Activated CD4-positive, alpha-beta T cell treated with anti-CD3 and anti-CD28 coated beads, Interleukin-2, amount 10 ng/mL, durations not matched to agents 7 days and 5 days (primary cell): ENCODE results near the gene SLX4IP. TPM values are rescaled to one million over a fixed set of nuclear protein-coding genes. Genes with fewer than 3 reads are reported as not detected.
"Not testable (repeated sequence)": the region's sequence is repeated elsewhere in the genome, so short reads cannot be mapped to it uniquely, and the experiment has no call there.

Experiments
- CTCF ChIA-PET: fragments of 350-600 bp; sonication (Branson Sonifier 250); formaldehyde crosslinking; loops from one replicate; lab custom pipeline; 2021; ENCODE audit warnings: antibody characterized with exemption; lab: Charles Lee
- POLR2A ChIA-PET: fragments of 350-600 bp; sonication (Branson Sonifier 250); formaldehyde crosslinking; loops from one replicate; lab custom pipeline; 2021; ENCODE audit warnings: antibody characterized with exemption; lab: Charles Lee
- DNase-seq: peaks from one replicate; pipeline ENCODE4 v3.0.0-alpha.2; 2020
- H3K27ac Mint-ChIP-seq: one replicate; pipeline ENCODE4 v1.8.0; 2021; ENCODE audit warnings: mild to moderate bottlenecking, moderate library complexity, mixed read lengths
- H3K27me3 Mint-ChIP-seq: one replicate; pipeline ENCODE4 v1.8.0; 2021; ENCODE audit warnings: mixed read lengths
- H3K36me3 Mint-ChIP-seq: one replicate; pipeline ENCODE4 v1.8.0; 2021; ENCODE audit warnings: low read depth, mixed read lengths
- H3K4me1 Mint-ChIP-seq: one replicate; pipeline ENCODE4 v1.8.0; 2021; ENCODE audit warnings: mixed read lengths
- H3K4me3 Mint-ChIP-seq: one replicate; pipeline ENCODE4 v1.8.0; 2021; ENCODE audit warnings: mild to moderate bottlenecking, moderate library complexity, mixed read lengths
- H3K9me3 Mint-ChIP-seq: one replicate; pipeline ENCODE4 v1.8.0; 2021; ENCODE audit warnings: mixed read lengths
- total RNA-seq, 2 experiments: library from RNA; stranded (reverse); gene quantifications; one replicate each; pipeline ENCODE4 v1.2.3, GENCODE V29; 2021

Gene SLX4IP
- total RNA-seq, 2 experiments from 2014 or later, result 9.2 to 9.5 TPM

- ChIA-PET POLR2A (no interaction called here), CTCF (interaction anchor here (0.6 kb wide), 1 partner anchor 17 kb away, joined by 3 read pairs; no protein-coding TSS in a partner anchor)
- no peak overlapping the region for H3K4me3 Mint-ChIP-seq
- no peak overlapping the region for H3K27ac Mint-ChIP-seq
- H3K36me3 Mint-ChIP-seq, result no peaks in the 10 kb centered on the region
- DNase-seq, result no peak
- no peaks in the 10 kb centered on the region for H3K4me1 Mint-ChIP-seq
- H3K9me3 Mint-ChIP-seq, result no peaks in the 10 kb centered on the region
- no peaks in the 10 kb centered on the region for H3K27me3 Mint-ChIP-seq
Observed at GRCh38 chr20:10584371-10584770, 149.3 kb downstream of the SLX4IP start.

DNA sequence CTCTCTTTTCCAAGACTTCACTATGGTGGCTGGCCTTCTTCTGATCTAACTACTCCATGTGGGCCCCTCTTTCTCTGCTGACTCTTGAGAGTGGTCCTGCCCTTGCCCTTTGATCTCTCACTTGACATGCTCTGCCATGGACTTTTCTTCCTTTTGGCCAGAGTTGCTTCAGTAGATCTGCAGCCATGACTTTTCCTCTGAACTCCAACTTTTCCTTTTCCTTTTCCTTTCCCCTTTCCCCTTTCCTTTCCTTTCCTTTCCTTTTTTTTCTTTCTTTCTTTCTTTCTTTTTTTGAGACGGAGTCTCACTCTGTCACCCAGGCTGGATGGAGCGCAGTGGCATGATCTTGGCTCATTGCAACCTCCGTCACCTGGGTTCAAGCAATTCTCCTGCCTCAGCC lies 150.2 kb downstream of the SLX4IP start:
- no peaks in the 10 kb centered on the region for H3K36me3 Mint-ChIP-seq
- CTCF ChIA-PET, result interaction anchor here (0.6 to 1.1 kb wide), 2 partner anchors 8 to 16 kb away, joined by 3 to 4 read pairs; no protein-coding TSS in a partner anchor
- H3K4me3 Mint-ChIP-seq, result no peak overlapping the region
- no peak for DNase-seq
- H3K27me3 Mint-ChIP-seq, result no peaks in the 10 kb centered on the region
- no peak overlapping the region for H3K27ac Mint-ChIP-seq
- no peaks in the 10 kb centered on the region for H3K4me1 Mint-ChIP-seq
- no peaks in the 10 kb centered on the region for H3K9me3 Mint-ChIP-seq
- POLR2A ChIA-PET, result no interaction called here

GRCh38 chr20:10586296-10586695 lies 151.2 kb downstream of the SLX4IP start:
- POLR2A ChIA-PET, result no interaction called here
- no peaks in the 10 kb centered on the region for H3K36me3 Mint-ChIP-seq
- H3K4me3 Mint-ChIP-seq, result no peak overlapping the region
- peaks cover 5% of the 10 kb centered on the region for H3K4me1 Mint-ChIP-seq
- H3K9me3 Mint-ChIP-seq, result no peaks in the 10 kb centered on the region
- H3K27ac Mint-ChIP-seq, result no peak overlapping the region
- DNase-seq, result no peak
- H3K27me3 Mint-ChIP-seq, result no peaks in the 10 kb centered on the region
- CTCF ChIA-PET, result interaction anchor here (1.1 to 1.3 kb wide), 3 partner anchors 9 to 10 kb away, joined by 3 to 4 read pairs (median 3); no protein-coding TSS in a partner anchor

DNA sequence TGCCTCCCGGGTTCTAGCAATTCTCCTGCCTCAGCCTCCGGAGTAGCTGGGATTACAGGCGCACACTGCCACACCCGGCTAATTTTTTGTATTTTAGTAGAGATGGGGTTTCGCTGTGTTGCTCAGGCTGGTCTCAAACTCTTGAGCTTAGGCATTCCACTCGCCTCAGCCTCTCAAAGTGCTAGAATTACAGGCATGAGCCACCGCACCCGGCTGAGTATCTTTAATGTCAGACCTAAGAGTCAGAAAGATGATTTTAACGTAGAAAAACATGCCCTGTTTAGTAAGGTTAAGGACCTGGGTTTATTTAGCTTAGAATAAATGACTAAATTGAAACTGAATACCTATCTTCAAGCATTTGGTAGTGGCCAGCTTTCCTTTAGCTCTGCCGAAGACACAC lies 155.3 kb downstream of the SLX4IP start:
- H3K9me3 Mint-ChIP-seq, H3K4me3 Mint-ChIP-seq, H3K27me3 Mint-ChIP-seq, H3K4me1 Mint-ChIP-seq, POLR2A ChIA-PET, H3K36me3 Mint-ChIP-seq, H3K27ac Mint-ChIP-seq, DNase-seq: not testable (repeated sequence)
- CTCF ChIA-PET, result interaction anchor here (0.6 to 1.6 kb wide), 3 partner anchors 9 to 1808 kb away, joined by 3 to 4 read pairs (median 4); no protein-coding TSS in a partner anchor

- no peak overlapping the region for H3K4me3 Mint-ChIP-seq
- H3K36me3 Mint-ChIP-seq, result no peaks in the 10 kb centered on the region
- H3K4me1 Mint-ChIP-seq, result peaks cover 6% of the 10 kb centered on the region
- ChIA-PET CTCF (interaction anchor here (1.6 kb wide), 1 partner anchor 9 kb away, joined by 4 read pairs; no protein-coding TSS in a partner anchor), POLR2A (no interaction called here)
- H3K27me3 Mint-ChIP-seq, result no peaks in the 10 kb centered on the region
- no peak for DNase-seq
- no peaks in the 10 kb centered on the region for H3K9me3 Mint-ChIP-seq
- no peak overlapping the region for H3K27ac Mint-ChIP-seq
Observed at GRCh38 chr20:10590950-10591671, 156.0 kb downstream of the SLX4IP start.

DNA sequence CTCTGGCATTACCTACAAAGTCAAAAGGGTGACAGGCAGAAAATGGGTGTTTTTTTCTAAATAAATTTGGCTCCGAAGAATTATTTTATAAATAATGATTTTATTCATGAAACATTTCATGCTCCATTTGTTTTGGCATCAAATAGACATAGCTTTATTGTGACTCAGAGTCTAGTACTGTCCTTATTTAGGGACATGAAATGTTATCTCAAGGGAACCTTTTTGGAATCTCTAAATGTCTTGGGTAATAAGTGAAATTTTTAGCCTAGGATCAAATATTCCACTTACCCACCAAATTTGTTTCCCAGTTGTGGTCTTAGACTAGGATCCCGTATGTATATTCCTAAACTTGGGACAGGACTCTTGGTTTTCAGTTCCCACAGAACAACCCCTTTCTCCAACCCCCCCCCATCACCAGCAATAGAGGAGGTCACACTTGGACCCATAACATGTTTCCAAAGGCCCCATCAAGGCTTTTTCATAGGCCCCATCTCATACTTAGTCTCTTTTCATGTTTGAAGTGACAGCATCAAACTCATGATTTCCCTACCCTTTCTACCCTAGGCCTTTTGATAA lies 156.9 kb downstream of the SLX4IP start:
- DNase-seq, result no peak
- no peaks in the 10 kb centered on the region for H3K36me3 Mint-ChIP-seq
- H3K4me3 Mint-ChIP-seq, result no peak overlapping the region
- CTCF ChIA-PET, result interaction anchor here (0.9 kb wide), 1 partner anchor 82 kb away, joined by 3 read pairs; no protein-coding TSS in a partner anchor
- POLR2A ChIA-PET, result no interaction called here
- H3K27me3 Mint-ChIP-seq, result no peaks in the 10 kb centered on the region
- peaks cover 6% of the 10 kb centered on the region for H3K4me1 Mint-ChIP-seq
- no peaks in the 10 kb centered on the region for H3K9me3 Mint-ChIP-seq
- H3K27ac Mint-ChIP-seq, result no peak overlapping the region

- H3K4me1 Mint-ChIP-seq, result peaks cover 10% of the 10 kb centered on the region
- no peak for DNase-seq
- no peaks in the 10 kb centered on the region for H3K9me3 Mint-ChIP-seq
- no peak overlapping the region for H3K4me3 Mint-ChIP-seq
- CTCF ChIA-PET, result interaction anchor here (0.9 to 1.4 kb wide), 2 partner anchors 36 to 160 kb away, joined by 3 read pairs; partner anchors contain the start of gene MKKS
- H3K27ac Mint-ChIP-seq, result no peak overlapping the region
- POLR2A ChIA-PET, result no interaction called here
- no peaks in the 10 kb centered on the region for H3K36me3 Mint-ChIP-seq
- no peaks in the 10 kb centered on the region for H3K27me3 Mint-ChIP-seq
Observed at GRCh38 chr20:10594296-10594868, 159.3 kb downstream of the SLX4IP start.

- Mint-ChIP-seq H3K27ac (no peak overlapping the region), H3K4me1 (peaks cover 10% of the 10 kb centered on the region), H3K36me3 (no peaks in the 10 kb centered on the region), H3K27me3 (no peaks in the 10 kb centered on the region), H3K9me3 (no peaks in the 10 kb centered on the region), H3K4me3 (no peak overlapping the region)
- DNase-seq, result no peak
- ChIA-PET POLR2A (no interaction called here), CTCF (no interaction called here)
Observed at GRCh38 chr20:10595266-10595665, 160.2 kb downstream of the SLX4IP start.

DNA sequence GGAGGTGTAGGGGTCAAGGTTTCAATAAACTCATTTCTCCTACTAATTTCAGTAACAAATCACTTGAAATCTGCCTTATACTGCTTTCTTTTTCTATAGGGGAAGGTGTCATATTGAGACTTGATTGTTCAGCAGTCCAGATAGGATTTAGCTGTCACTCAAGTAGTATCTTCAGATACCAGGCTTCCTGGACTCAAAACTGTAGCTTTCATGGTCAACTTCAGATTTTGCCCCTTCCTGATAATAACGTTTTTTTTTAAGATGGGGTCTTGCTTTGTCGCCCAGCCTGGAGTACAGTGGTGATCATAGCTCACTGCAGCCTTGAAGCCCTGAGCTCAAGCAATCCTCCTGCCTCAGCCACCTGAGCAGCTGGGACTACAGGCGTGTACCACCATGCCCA lies 160.9 kb downstream of the SLX4IP start:
- H3K9me3 Mint-ChIP-seq, result no peaks in the 10 kb centered on the region
- peaks cover 9% of the 10 kb centered on the region for H3K4me1 Mint-ChIP-seq
- ChIA-PET POLR2A (interaction anchor here (0.7 kb wide), 1 partner anchor 14 kb away, joined by 4 read pairs; no protein-coding TSS in a partner anchor), CTCF (interaction anchor here (1.5 kb wide), 1 partner anchor 10 kb away, joined by 3 read pairs; no protein-coding TSS in a partner anchor)
- H3K27me3 Mint-ChIP-seq, result no peaks in the 10 kb centered on the region
- H3K4me3 Mint-ChIP-seq, result no peak overlapping the region
- DNase-seq, result no peak
- peaks cover 3% of the 10 kb centered on the region for H3K36me3 Mint-ChIP-seq
- H3K27ac Mint-ChIP-seq, result no peak overlapping the region

- Mint-ChIP-seq H3K4me3 (no peak overlapping the region), H3K27me3 (no peaks in the 10 kb centered on the region), H3K9me3 (no peaks in the 10 kb centered on the region), H3K4me1 (peaks cover 4% of the 10 kb centered on the region), H3K27ac (no peak overlapping the region), H3K36me3 (peaks cover 7% of the 10 kb centered on the region)
- ChIA-PET CTCF (interaction anchor here (1.5 kb wide), 1 partner anchor 10 kb away, joined by 3 read pairs; no protein-coding TSS in a partner anchor), POLR2A (interaction anchor here (0.7 kb wide), 1 partner anchor 15 kb away, joined by 4 read pairs; no protein-coding TSS in a partner anchor)
- no peak for DNase-seq
Observed at GRCh38 chr20:10596710-10597121, 161.6 kb downstream of the SLX4IP start.

DNA sequence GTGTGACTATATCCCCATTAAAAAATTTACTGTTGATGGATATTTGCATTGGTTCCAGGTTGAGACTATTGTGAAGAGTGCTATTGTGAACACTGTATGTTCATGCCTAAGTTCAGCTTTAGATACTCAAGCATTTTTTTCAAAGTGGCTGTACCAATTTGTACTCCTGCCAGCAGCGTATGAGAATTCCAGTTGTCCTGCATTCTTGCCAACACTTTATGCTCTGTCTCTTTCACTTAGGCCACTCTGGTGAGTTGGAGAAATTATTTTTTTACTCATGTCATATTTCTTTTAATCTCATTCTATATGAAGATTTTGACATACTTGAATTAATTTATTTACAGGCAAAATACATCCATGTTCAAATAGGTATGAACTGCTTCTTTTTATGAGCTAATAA lies 162.5 kb downstream of the SLX4IP start:
- H3K36me3 Mint-ChIP-seq, result peaks cover 11% of the 10 kb centered on the region
- CTCF ChIA-PET, result interaction anchor here (0.7 kb wide), 1 partner anchor 192 kb away, joined by 3 read pairs; no protein-coding TSS in a partner anchor
- peaks cover 4% of the 10 kb centered on the region for H3K4me1 Mint-ChIP-seq
- no peaks in the 10 kb centered on the region for H3K9me3 Mint-ChIP-seq
- no peak overlapping the region for H3K27ac Mint-ChIP-seq
- H3K4me3 Mint-ChIP-seq, result no peak overlapping the region
- DNase-seq, result no peak
- POLR2A ChIA-PET, result no interaction called here
- no peaks in the 10 kb centered on the region for H3K27me3 Mint-ChIP-seq

DNA sequence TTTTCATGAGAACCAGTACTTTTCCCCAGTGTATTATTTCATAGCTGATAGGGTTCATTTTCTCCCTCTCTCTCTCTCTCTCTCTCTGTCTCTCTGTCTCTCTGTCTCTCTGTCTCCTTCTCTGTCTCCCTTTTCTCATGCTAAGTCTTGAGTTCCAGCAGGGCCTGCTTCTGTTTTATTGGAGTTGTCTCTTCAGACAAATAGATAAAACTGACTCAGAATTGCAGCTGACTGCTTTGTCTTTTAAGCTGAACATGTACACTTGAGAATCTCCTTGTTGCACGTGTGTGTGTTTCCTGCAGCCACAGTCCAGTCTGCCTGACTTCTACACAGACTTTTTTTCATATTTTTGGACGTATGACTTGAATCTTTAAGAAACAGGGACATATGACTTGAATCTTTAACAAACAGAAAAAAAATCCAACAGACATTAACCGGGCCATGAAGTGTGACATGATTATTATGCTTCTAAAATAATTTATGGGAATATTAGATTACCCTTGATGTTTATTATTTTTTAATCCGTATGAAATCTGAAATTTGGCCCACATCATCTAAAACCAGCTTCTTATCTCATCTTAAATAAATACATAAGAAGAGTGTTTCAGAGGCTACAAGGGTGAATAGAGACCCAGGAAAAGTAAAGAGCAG lies 167.2 kb downstream of the SLX4IP start:
- no peak overlapping the region for H3K27ac Mint-ChIP-seq
- H3K4me1 Mint-ChIP-seq, result peaks cover 10% of the 10 kb centered on the region
- ChIA-PET POLR2A (no interaction called here), CTCF (no interaction called here)
- no peak overlapping the region for H3K4me3 Mint-ChIP-seq
- H3K27me3 Mint-ChIP-seq, result no peaks in the 10 kb centered on the region
- no peak for DNase-seq
- H3K36me3 Mint-ChIP-seq, result peaks cover 20% of the 10 kb centered on the region
- H3K9me3 Mint-ChIP-seq, result no peaks in the 10 kb centered on the region
